ENCODE data around the gene KRT72. TPM values are rescaled to one million over a fixed set of nuclear protein-coding genes. Genes with fewer than 3 reads are reported as not detected.

KRT72 gene
- total RNA-seq, 1 experiment from 2014 or later = not detected

- no TSS peak for BruUV-seq (replicated peaks)
- intact Hi-C loops (cut with micrococcal nuclease; ENCODE audit: unreplicated experiment) = no loop called here
- ChIA-PET POLR2A (ENCODE audit: unreplicated experiment) (interaction anchor here (0.7 kb wide), 1 partner anchor 655 kb away, joined by 3 read pairs; no protein-coding TSS in a partner anchor), CTCF (interaction anchor here (0.6 to 0.9 kb wide), 2 partner anchors 287 to 425 kb away, joined by 3 to 8 read pairs; no protein-coding TSS in a partner anchor)
- Histone ChIP-seq H2AFZ (no peak overlapping the region), H3K27me3 (ENCODE audit: insufficient read depth, low read depth) (no peaks in the 10 kb centered on the region), H3F3A (ENCODE audit: insufficient read depth, low read depth) (no peaks in the 10 kb centered on the region), H3K79me2 (ENCODE audit: low read depth) (no peaks in the 10 kb centered on the region), H3K4me3 (no peak overlapping the region), H3K4me1 (replicated peaks; ENCODE audit: insufficient read depth) (peaks cover 19% of the 10 kb centered on the region), H3K9me3 (ENCODE audit: insufficient read depth, low read depth) (no peaks in the 10 kb centered on the region), H3K36me3 (ENCODE audit: low read depth) (no peaks in the 10 kb centered on the region), H3K27ac (no peak overlapping the region), H4K20me1 (ENCODE audit: insufficient read depth) (no peaks in the 10 kb centered on the region), H3K9me2 (ENCODE audit: insufficient read depth) (no peaks in the 10 kb centered on the region), H3K4me2 (no peak overlapping the region)
- TF ChIP-seq CTCF (conservative IDR thresholded peaks at IDR 0.05) (no peak), EZH2 (IDR thresholded peaks at IDR 0.05; ENCODE audit: low read depth) (no peak)
- no peak for DNase-seq
Measured at GRCh38 chr12:52578469-52578868, 22.8 kb downstream of the KRT72 start.

- no peak overlapping the region for H2AFZ ChIP-seq
- no peak overlapping the region for H3K4me3 ChIP-seq
- TF ChIP-seq CTCF (conservative IDR thresholded peaks at IDR 0.05) (no peak), EZH2 (IDR thresholded peaks at IDR 0.05; ENCODE audit: low read depth) (no peak)
- no peaks in the 10 kb centered on the region for H3K27me3 ChIP-seq (ENCODE audit: insufficient read depth, low read depth)
- H3K9me3 ChIP-seq (ENCODE audit: insufficient read depth, low read depth) = no peaks in the 10 kb centered on the region
- POLR2A ChIA-PET (ENCODE audit: unreplicated experiment) = no interaction called here
- no peaks in the 10 kb centered on the region for H3F3A ChIP-seq (ENCODE audit: insufficient read depth, low read depth)
- intact Hi-C loops (cut with micrococcal nuclease; ENCODE audit: unreplicated experiment) = no loop called here
- no peak overlapping the region for H3K4me2 ChIP-seq
- H3K4me1 ChIP-seq (replicated peaks; ENCODE audit: insufficient read depth) = peaks cover 19% of the 10 kb centered on the region
- BruUV-seq (replicated peaks) = no TSS peak
- H3K9me2 ChIP-seq (ENCODE audit: insufficient read depth) = no peaks in the 10 kb centered on the region
- no peaks in the 10 kb centered on the region for H4K20me1 ChIP-seq (ENCODE audit: insufficient read depth)
- no peak overlapping the region for H3K27ac ChIP-seq
- no peaks in the 10 kb centered on the region for H3K36me3 ChIP-seq (ENCODE audit: low read depth)
- no peak for DNase-seq
- CTCF ChIA-PET = interaction anchor here (1.0 kb wide), 1 partner anchor 458 kb away, joined by 3 read pairs; no protein-coding TSS in a partner anchor
- no peaks in the 10 kb centered on the region for H3K79me2 ChIP-seq (ENCODE audit: low read depth)
Measured at GRCh38 chr12:52577316-52577715, 23.9 kb downstream of the KRT72 start.

- no peak for TF ChIP-seq CTCF (conservative IDR thresholded peaks at IDR 0.05)
- no peak for TF ChIP-seq EZH2 (IDR thresholded peaks at IDR 0.05; ENCODE audit: low read depth)
- no TSS peak for BruUV-seq (replicated peaks)
- Histone ChIP-seq H3K27ac (no peak overlapping the region), H3K4me2 (no peak overlapping the region), H3F3A (ENCODE audit: insufficient read depth, low read depth) (no peaks in the 10 kb centered on the region), H4K20me1 (ENCODE audit: insufficient read depth) (no peaks in the 10 kb centered on the region), H3K79me2 (ENCODE audit: low read depth) (no peaks in the 10 kb centered on the region), H3K27me3 (ENCODE audit: insufficient read depth, low read depth) (no peaks in the 10 kb centered on the region), H2AFZ (no peak overlapping the region), H3K9me3 (ENCODE audit: insufficient read depth, low read depth) (no peaks in the 10 kb centered on the region), H3K9me2 (ENCODE audit: insufficient read depth) (no peaks in the 10 kb centered on the region), H3K36me3 (ENCODE audit: low read depth) (no peaks in the 10 kb centered on the region), H3K4me1 (replicated peaks; ENCODE audit: insufficient read depth) (peaks cover 5% of the 10 kb centered on the region; the same call in 1 of the 2 replicates), H3K4me3 (no peak overlapping the region)
- DNase-seq = no peak
- intact Hi-C loops (cut with micrococcal nuclease; ENCODE audit: unreplicated experiment) = no loop called here
- ChIA-PET CTCF (no interaction called here), POLR2A (ENCODE audit: unreplicated experiment) (no interaction called here)
Measured at GRCh38 chr12:52575948-52576347, 25.3 kb downstream of the KRT72 start.

Data from PC-9 (cell line).